ENCODE results near the gene ZNF695. TPM values are rescaled to one million over a fixed set of nuclear protein-coding genes. Genes with fewer than 3 reads are reported as not detected.

ZNF695 gene
- total and polyA plus RNA-seq, 9 of the 15 experiments (the other 6 are each of a cell fraction or from before 2014, with no cell fraction given) = 8.7 to 15.2 (median 10.9) TPM

GRCh38 chr1:246959944-246960693, 47.7 kb downstream of the ZNF695 start (continued):
- TF ChIP-seq, protein P1, sequence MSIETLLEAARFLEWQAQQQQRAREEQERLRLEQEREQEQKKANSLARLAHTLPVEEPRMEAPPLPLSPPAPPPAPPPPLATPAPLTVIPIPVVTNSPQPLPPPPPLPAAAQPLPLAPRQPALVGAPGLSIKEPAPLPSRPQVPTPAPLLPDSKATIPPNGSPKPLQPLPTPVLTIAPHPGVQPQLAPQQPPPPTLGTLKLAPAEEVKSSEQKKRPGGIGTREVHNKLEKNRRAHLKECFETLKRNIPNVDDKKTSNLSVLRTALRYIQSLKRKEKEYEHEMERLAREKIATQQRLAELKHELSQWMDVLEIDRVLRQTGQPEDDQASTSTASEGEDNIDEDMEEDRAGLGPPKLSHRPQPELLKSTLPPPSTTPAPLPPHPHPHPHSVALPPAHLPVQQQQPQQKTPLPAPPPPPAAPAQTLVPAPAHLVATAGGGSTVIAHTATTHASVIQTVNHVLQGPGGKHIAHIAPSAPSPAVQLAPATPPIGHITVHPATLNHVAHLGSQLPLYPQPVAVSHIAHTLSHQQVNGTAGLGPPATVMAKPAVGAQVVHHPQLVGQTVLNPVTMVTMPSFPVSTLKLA (conservative IDR thresholded peaks at IDR 0.05) = 0 out of 4 replicates have a peak, but pooled peaks of 1 of the 2 experiments have one; percentile 29
- no peak for TF ChIP-seq CBX5 (IDR thresholded peaks at IDR 0.05; ENCODE audit: borderline replicate concordance, low read depth)
- no peak for TF ChIP-seq DDX20 (tag; IDR thresholded peaks at IDR 0.05; ENCODE audit: low read depth)
- TF ChIP-seq CREB3L1 (IDR thresholded peaks at IDR 0.05; ENCODE audit: borderline replicate concordance, low read depth) = peak; percentile 80
- TF ChIP-seq CAMTA2 (CRISPR knock-in tag; conservative IDR thresholded peaks at IDR 0.05) = no peak
- TF ChIP-seq ZFPM2 (CRISPR knock-in tag; IDR thresholded peaks at IDR 0.05) = no peak
- no peak for TF ChIP-seq NCOA4 (IDR thresholded peaks at IDR 0.05; ENCODE audit: partially characterized antibody)
- 0 out of 4 replicates have a peak, but pooled peaks of 1 of the 2 experiments have one; percentile 34 for TF ChIP-seq RCOR1 (IDR thresholded peaks at IDR 0.05; ENCODE audit: borderline replicate concordance in 1 of 2, low read depth in 2 of 2, low read length in 2 of 2)
- TF ChIP-seq MTA1 (IDR thresholded peaks at IDR 0.05; ENCODE audit: borderline replicate concordance) = no peak
- TF ChIP-seq RFX5 (IDR thresholded peaks at IDR 0.05; ENCODE audit: low read depth, low read length) = no peak
- no peak for TF ChIP-seq POLR3A (IDR thresholded peaks at IDR 0.05; ENCODE audit: borderline replicate concordance, extremely low read depth, insufficient read depth, insufficient read length)
- TF ChIP-seq ZNF274 (IDR thresholded peaks at IDR 0.05; ENCODE audit: borderline replicate concordance, low read depth, low read length) = no peak
- no peak for TF ChIP-seq TCF3 (CRISPR knock-in tag; IDR thresholded peaks at IDR 0.05)
- TF ChIP-seq NFE2L1 (tag; IDR thresholded peaks at IDR 0.05; ENCODE audit: borderline replicate concordance, low read depth) = peak; percentile 31; the same call in 1 of the 2 replicates
- no peak for TF ChIP-seq ZNF384 (IDR thresholded peaks at IDR 0.05; ENCODE audit: low read depth, low read length)
- TF ChIP-seq MIER1 (IDR thresholded peaks at IDR 0.05; ENCODE audit: low read depth) = no peak
- no peak for TF ChIP-seq FOXK2 (conservative IDR thresholded peaks at IDR 0.05 in 1 of 2, IDR thresholded peaks at IDR 0.05 in 1 of 2; ENCODE audit: low read depth in 2 of 2)
- peak; percentile 35; the same call in 1 of the 2 replicates for TF ChIP-seq CREM (IDR thresholded peaks at IDR 0.05; ENCODE audit: low read depth)
- no peak for TF ChIP-seq NCOA6 (IDR thresholded peaks at IDR 0.05)
- peak; percentile 61; the same call in 1 of the 2 replicates for TF ChIP-seq ARID3A (IDR thresholded peaks at IDR 0.05; ENCODE audit: borderline replicate concordance, low read depth, low read length)
- TF ChIP-seq ATF6 (CRISPR knock-in tag; IDR thresholded peaks at IDR 0.05) = no peak

All from K562 (cell line).